MM.1S (cell line): ENCODE results near the gene PCNX3.

Experiments
- DNase-seq: peaks from one replicate; pipeline ENCODE4 v3.0.0-alpha.2; 2015
- H2AFZ ChIP-seq: fragments of 300-600 bp; sonication (generic); 2 replicates; pipeline ENCODE4 v1.6.0; 2016; ENCODE audit warnings: antibody characterized with exemption, low read length
- H3F3A ChIP-seq: fragments of 300-600 bp; sonication (generic); 2 replicates; pipeline ENCODE4 v1.6.1; 2016; ENCODE audit warnings: mild to moderate bottlenecking, antibody characterized with exemption, low read length, moderate library complexity, mixed read lengths; ENCODE audit not compliant: insufficient read depth
- H3K27ac ChIP-seq: fragments of 300-600 bp; sonication (generic); 2 replicates; pipeline ENCODE4 v1.5.1; 2016; ENCODE audit warnings: mild to moderate bottlenecking, low read length
- H3K27me3 ChIP-seq: fragments of 300-600 bp; sonication (generic); replicated peaks from 2 replicates; pipeline ENCODE4 v1.6.0; 2016; ENCODE audit warnings: low read length; ENCODE audit not compliant: insufficient read depth
- H3K36me3 ChIP-seq: fragments of 300-600 bp; sonication (generic); replicated peaks from 2 replicates; pipeline ENCODE4 v1.6.1; 2016; ENCODE audit warnings: mild to moderate bottlenecking, low read length, mixed read lengths; ENCODE audit not compliant: insufficient read depth
- H3K4me1 ChIP-seq: fragments of 300-600 bp; sonication (generic); 2 replicates; pipeline ENCODE4 v1.6.1; 2016; ENCODE audit warnings: low read length, mixed read lengths
- H3K4me2 ChIP-seq: fragments of 300-600 bp; sonication (generic); 2 replicates; pipeline ENCODE4 v1.6.0; 2016; ENCODE audit warnings: low read depth, low read length
- H3K4me3 ChIP-seq: fragments of 300-600 bp; sonication (generic); 2 replicates; pipeline ENCODE4 v1.5.1; 2016; ENCODE audit warnings: low read length, mixed read lengths
- H3K79me2 ChIP-seq: fragments of 300-600 bp; sonication (generic); 2 replicates; pipeline ENCODE4 v1.6.1; 2016; ENCODE audit warnings: mixed run types, low read length, mixed read lengths
- H3K9ac ChIP-seq: fragments of 300-600 bp; sonication (generic); 2 replicates; pipeline ENCODE4 v1.6.1; 2016; ENCODE audit warnings: low read length, mixed read lengths
- H3K9me2 ChIP-seq: fragments of 300-600 bp; sonication (generic); replicated peaks from 2 replicates; pipeline ENCODE4 v1.6.1; 2016; ENCODE audit warnings: mild to moderate bottlenecking, low read length, mixed read lengths; ENCODE audit not compliant: insufficient read depth
- H3K9me3 ChIP-seq: fragments of 300-600 bp; sonication (generic); replicated peaks from 2 replicates; pipeline ENCODE4 v1.6.1; 2016; ENCODE audit warnings: mild to moderate bottlenecking, low read length, mixed read lengths; ENCODE audit not compliant: insufficient read depth
- H4K20me1 ChIP-seq: fragments of 300-600 bp; sonication (generic); 2 replicates; pipeline ENCODE4 v1.6.1; 2016; ENCODE audit warnings: mild to moderate bottlenecking, low read length, moderate library complexity, mixed read lengths; ENCODE audit not compliant: insufficient read depth
- EZH2 ChIP-seq: fragments of 300-600 bp; sonication (generic); optimal IDR thresholded peaks from 2 replicates; pipeline ENCODE3; 2017; ENCODE audit warnings: low read depth, mild to moderate bottlenecking, antibody characterized with exemption, low read length, mixed read lengths
- EZH2phosphoT487 ChIP-seq: fragments of 300-600 bp; sonication (generic); IDR thresholded peaks from 2 replicates; pipeline ENCODE4 v1.6.1; 2018; ENCODE audit warnings: antibody characterized with exemption, low read length
- TF ChIP-seq, protein P1 (sequence below): fragments of 300-600 bp; sonication (generic); IDR thresholded peaks from 2 replicates; pipeline ENCODE4 v1.5.1; 2016; ENCODE audit warnings: antibody characterized with exemption, low read length, mixed read lengths

The PCNX3 gene

DNA sequence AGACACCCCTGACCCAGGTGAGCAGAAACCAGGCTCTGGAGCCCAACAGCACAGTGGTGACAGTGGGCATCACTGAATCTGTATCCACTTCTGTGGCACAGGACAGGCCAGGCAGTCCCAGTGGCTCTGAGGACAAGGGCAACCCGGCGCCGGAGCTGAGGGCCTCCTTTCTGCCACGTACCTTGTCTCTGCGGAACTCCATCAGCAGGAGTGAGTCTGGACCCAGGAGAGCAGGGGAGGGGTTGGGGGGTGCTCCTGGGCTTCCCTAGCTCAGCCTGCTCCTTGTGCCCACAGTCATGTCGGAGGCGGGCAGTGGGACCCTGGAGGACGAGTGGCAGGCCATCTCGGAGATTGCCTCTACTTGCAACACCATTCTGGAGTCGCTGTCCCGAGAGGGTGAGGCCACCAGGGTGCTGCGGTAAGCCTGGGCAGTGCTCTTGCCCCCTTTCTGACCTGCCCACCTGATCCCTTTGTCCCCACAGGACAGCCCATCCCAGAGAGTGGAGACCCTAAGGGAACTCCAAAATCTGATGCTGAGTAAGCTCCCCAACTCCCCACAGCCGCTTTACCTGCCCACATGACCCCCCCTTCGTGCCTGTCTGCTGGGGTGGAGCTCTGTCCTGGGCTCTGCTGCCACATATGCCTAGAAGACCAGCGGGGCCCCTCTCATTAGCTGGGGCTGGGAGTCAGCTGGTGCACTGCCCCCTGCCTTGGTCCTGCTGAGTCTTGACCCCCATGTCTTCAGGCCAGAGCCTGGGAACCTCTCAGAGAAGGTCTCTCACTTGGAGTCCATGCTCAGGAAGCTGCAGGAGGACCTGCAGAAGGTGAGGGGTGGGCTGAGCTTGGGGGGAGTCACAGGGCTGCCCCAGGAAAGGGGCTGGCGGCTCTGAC lies 34.3 kb downstream of the PCNX3 start:
- Histone ChIP-seq H3F3A (peaks cover 31% of the 10 kb centered on the region), H3K36me3 (no peaks in the 10 kb centered on the region), H3K9me2 (no peaks in the 10 kb centered on the region), H2AFZ (no peak overlapping the region), H3K27ac (no peak overlapping the region), H3K27me3 (no peaks in the 10 kb centered on the region), H3K9me3 (no peaks in the 10 kb centered on the region), H3K79me2 (no peaks in the 10 kb centered on the region), H3K4me3 (no peak overlapping the region), H3K4me1 (peaks cover 16% of the 10 kb centered on the region), H4K20me1 (no peaks in the 10 kb centered on the region), H3K9ac (no peak overlapping the region), H3K4me2 (no peak overlapping the region)
- TF ChIP-seq, protein P1, sequence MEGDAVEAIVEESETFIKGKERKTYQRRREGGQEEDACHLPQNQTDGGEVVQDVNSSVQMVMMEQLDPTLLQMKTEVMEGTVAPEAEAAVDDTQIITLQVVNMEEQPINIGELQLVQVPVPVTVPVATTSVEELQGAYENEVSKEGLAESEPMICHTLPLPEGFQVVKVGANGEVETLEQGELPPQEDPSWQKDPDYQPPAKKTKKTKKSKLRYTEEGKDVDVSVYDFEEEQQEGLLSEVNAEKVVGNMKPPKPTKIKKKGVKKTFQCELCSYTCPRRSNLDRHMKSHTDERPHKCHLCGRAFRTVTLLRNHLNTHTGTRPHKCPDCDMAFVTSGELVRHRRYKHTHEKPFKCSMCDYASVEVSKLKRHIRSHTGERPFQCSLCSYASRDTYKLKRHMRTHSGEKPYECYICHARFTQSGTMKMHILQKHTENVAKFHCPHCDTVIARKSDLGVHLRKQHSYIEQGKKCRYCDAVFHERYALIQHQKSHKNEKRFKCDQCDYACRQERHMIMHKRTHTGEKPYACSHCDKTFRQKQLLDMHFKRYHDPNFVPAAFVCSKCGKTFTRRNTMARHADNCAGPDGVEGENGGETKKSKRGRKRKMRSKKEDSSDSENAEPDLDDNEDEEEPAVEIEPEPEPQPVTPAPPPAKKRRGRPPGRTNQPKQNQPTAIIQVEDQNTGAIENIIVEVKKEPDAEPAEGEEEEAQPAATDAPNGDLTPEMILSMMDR, result no peak
- no peak for TF ChIP-seq EZH2
- no peak for TF ChIP-seq EZH2phosphoT487
- no peak for DNase-seq

DNA sequence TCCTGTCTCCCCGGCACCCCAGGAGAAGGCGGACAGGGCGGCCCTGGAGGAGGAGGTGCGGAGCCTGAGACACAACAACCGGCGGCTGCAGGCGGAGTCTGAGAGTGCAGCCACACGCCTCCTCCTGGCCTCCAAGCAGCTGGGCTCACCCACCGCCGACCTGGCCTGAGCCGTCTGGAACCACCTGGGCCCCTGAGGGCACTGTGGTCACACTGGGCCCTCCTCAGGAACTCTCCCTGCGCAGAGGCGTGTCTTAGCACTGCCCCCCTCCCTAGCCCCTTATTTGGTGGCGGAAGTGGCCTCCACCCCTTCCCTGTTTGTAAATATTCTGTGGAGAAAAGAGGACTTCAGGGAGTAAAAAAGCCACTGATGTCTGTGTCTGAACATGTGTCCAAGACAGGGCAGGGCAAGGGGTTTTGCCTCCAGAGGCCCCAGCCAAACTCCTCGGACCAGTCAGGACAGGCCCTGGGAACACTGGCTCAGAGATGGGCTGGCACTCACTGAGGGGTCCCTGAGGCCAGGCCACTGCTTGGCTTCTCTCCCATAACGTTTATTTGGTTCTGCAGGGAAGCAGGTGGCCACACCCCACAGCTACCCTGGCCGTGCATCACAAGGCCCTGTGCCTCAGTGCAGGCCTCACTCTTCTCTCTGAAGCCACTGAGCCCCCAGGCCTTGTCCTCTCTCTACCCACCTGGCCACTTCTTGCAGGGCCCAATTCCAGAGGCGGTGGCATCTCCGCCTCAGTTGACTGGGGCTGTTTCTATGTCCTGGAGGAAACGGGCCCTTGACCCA lies 35.2 kb downstream of the PCNX3 start:
- TF ChIP-seq, protein P1, result no peak
- TF ChIP-seq EZH2, result no peak
- no peak for TF ChIP-seq EZH2phosphoT487

DNA sequence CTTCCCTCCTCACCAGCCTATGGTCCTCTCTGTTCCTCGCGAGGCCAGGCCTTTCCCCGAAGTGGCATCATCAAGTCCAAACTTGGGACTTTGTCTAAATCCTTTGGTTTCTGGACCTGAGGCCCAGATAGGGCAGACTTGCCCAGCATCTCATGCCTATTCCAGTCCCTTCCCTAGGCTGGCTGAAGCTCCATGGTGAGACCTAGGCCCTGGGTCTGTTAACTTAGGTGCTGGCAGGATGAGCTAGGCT lies 35.7 kb downstream of the PCNX3 start:
- no peaks in the 10 kb centered on the region for H3K27me3 ChIP-seq
- H3K4me3 ChIP-seq, result no peak overlapping the region
- no peaks in the 10 kb centered on the region for H3K9me2 ChIP-seq
- TF ChIP-seq EZH2phosphoT487, result no peak
- TF ChIP-seq, protein P1, result no peak
- TF ChIP-seq EZH2, result no peak
- DNase-seq, result no peak
- H2AFZ ChIP-seq, result no peak overlapping the region
- H3F3A ChIP-seq, result peaks cover 31% of the 10 kb centered on the region
- no peaks in the 10 kb centered on the region for H3K36me3 ChIP-seq
- H4K20me1 ChIP-seq, result no peaks in the 10 kb centered on the region
- no peak overlapping the region for H3K9ac ChIP-seq
- H3K27ac ChIP-seq, result no peak overlapping the region
- no peak overlapping the region for H3K4me2 ChIP-seq
- no peaks in the 10 kb centered on the region for H3K9me3 ChIP-seq
- H3K79me2 ChIP-seq, result no peaks in the 10 kb centered on the region
- H3K4me1 ChIP-seq, result peaks cover 16% of the 10 kb centered on the region

More for the DNA sequence above, 35.2 kb downstream of the PCNX3 start:
- no peaks in the 10 kb centered on the region for H3K9me3 ChIP-seq
- peaks cover 31% of the 10 kb centered on the region for H3F3A ChIP-seq
- DNase-seq, result no peak
- no peaks in the 10 kb centered on the region for H3K27me3 ChIP-seq
- H3K36me3 ChIP-seq, result no peaks in the 10 kb centered on the region
- H3K9me2 ChIP-seq, result no peaks in the 10 kb centered on the region
- H3K4me1 ChIP-seq, result peaks cover 16% of the 10 kb centered on the region
- no peak overlapping the region for H2AFZ ChIP-seq
- no peak overlapping the region for H3K4me3 ChIP-seq
- no peak overlapping the region for H3K27ac ChIP-seq
- no peaks in the 10 kb centered on the region for H3K79me2 ChIP-seq
- no peak overlapping the region for H3K9ac ChIP-seq
- H4K20me1 ChIP-seq, result no peaks in the 10 kb centered on the region
- no peak overlapping the region for H3K4me2 ChIP-seq
